Stromal cell of bone marrow (primary cell): ENCODE measurements around the gene TKT.
A peak's percentile ranks its signal among the peaks of the same experiment; 100 is the strongest.

Experiments
- DNase-seq: peaks from one replicate; pipeline ENCODE4 v3.0.0-alpha.2; 2012; ENCODE audit warnings: low read depth

TKT gene

GRCh38 chr3:53224026-53224425 lies 31.8 kb downstream of the TKT start:
- no peak for DNase-seq

- no peak for DNase-seq
Measured at GRCh38 chr3:53223541-53223966, 32.3 kb downstream of the TKT start.

GRCh38 chr3:53223025-53223424 lies 32.8 kb downstream of the TKT start:
- no peak for DNase-seq

- no peak for DNase-seq
Measured at GRCh38 chr3:53222183-53222901, 33.5 kb downstream of the TKT start.

GRCh38 chr3:53221827-53222182 lies 34.0 kb downstream of the TKT start:
- DNase-seq, result no peak

- no peak for DNase-seq
Measured at GRCh38 chr3:53221345-53221744, 34.5 kb downstream of the TKT start.

- DNase-seq, result peak; percentile 56
Measured at GRCh38 chr3:53219895-53220483, 35.8 kb downstream of the TKT start.

- DNase-seq, result no peak
Measured at GRCh38 chr3:53218131-53218530, 37.7 kb downstream of the TKT start.

GRCh38 chr3:53217175-53217574 lies 38.6 kb downstream of the TKT start:
- no peak for DNase-seq

GRCh38 chr3:53216723-53217122 lies 39.1 kb downstream of the TKT start:
- DNase-seq, result no peak

GRCh38 chr3:53215816-53216215 lies 40.0 kb downstream of the TKT start:
- no peak for DNase-seq

- DNase-seq, result no peak
Measured at GRCh38 chr3:53213276-53213675, 42.5 kb downstream of the TKT start.

- no peak for DNase-seq
Measured at GRCh38 chr3:53211706-53212702, 43.8 kb downstream of the TKT start.

GRCh38 chr3:53202331-53203015 lies 53.3 kb downstream of the TKT start:
- DNase-seq, result no peak

GRCh38 chr3:53200501-53201498 lies 55.0 kb downstream of the TKT start:
- no peak for DNase-seq

- DNase-seq, result no peak
Measured at GRCh38 chr3:53199834-53200233, 56.0 kb downstream of the TKT start.

- no peak for DNase-seq
Measured at GRCh38 chr3:53198996-53199395, 56.8 kb downstream of the TKT start.

- no peak for DNase-seq
Measured at GRCh38 chr3:53198256-53198977, 57.4 kb downstream of the TKT start.

GRCh38 chr3:53196575-53197407 lies 59.0 kb downstream of the TKT start:
- no peak for DNase-seq
